Astrocyte of the spinal cord (primary cell): Measurements from ENCODE around the gene IFI44L.

Experiments
- DNase-seq: peaks from one replicate; pipeline ENCODE4 v3.0.0; 2011; ENCODE audit warnings: low read depth, low spot score
- H3K4me3 ChIP-seq: 2 replicates; pipeline ENCODE4 v1.5.1; 2011; ENCODE audit warnings: low read depth, mild to moderate bottlenecking, low read length, moderate library complexity
- in situ Hi-C: cut with HindIII; loops from 2 replicates; pipeline ENCODE4 v1.10.0; 2017; ENCODE audit warnings: low sequenced_read_pairs
- TF ChIP-seq, protein P1 (sequence below): IDR thresholded peaks from 2 replicates; pipeline ENCODE4 v1.5.1; 2012; ENCODE audit warnings: low read depth, mild to moderate bottlenecking, low read length, inconsistent platforms

IFI44L gene

GRCh38 chr1:78627321-78627720 lies 7.1 kb downstream of the IFI44L start:
- H3K4me3 ChIP-seq = no peak overlapping the region
- TF ChIP-seq, protein P1, sequence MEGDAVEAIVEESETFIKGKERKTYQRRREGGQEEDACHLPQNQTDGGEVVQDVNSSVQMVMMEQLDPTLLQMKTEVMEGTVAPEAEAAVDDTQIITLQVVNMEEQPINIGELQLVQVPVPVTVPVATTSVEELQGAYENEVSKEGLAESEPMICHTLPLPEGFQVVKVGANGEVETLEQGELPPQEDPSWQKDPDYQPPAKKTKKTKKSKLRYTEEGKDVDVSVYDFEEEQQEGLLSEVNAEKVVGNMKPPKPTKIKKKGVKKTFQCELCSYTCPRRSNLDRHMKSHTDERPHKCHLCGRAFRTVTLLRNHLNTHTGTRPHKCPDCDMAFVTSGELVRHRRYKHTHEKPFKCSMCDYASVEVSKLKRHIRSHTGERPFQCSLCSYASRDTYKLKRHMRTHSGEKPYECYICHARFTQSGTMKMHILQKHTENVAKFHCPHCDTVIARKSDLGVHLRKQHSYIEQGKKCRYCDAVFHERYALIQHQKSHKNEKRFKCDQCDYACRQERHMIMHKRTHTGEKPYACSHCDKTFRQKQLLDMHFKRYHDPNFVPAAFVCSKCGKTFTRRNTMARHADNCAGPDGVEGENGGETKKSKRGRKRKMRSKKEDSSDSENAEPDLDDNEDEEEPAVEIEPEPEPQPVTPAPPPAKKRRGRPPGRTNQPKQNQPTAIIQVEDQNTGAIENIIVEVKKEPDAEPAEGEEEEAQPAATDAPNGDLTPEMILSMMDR = no peak
- no peak for DNase-seq
- in situ Hi-C loops = no loop called here

- no peak overlapping the region for H3K4me3 ChIP-seq
- TF ChIP-seq, protein P1 = no peak
- DNase-seq = no peak
- in situ Hi-C loops = no loop called here
These were observed 10.4 kb downstream of the IFI44L start for GRCh38 chr1:78630600-78630999.

- H3K4me3 ChIP-seq = no peak overlapping the region
- DNase-seq = no peak
- TF ChIP-seq, protein P1 = no peak
- in situ Hi-C loops = no loop called here
These were observed 13.0 kb downstream of the IFI44L start for GRCh38 chr1:78633209-78633608.

GRCh38 chr1:78640462-78640861 lies 20.2 kb downstream of the IFI44L start:
- DNase-seq = no peak
- in situ Hi-C loops = no loop called here
- no peak overlapping the region for H3K4me3 ChIP-seq
- TF ChIP-seq, protein P1 = no peak

DNA sequence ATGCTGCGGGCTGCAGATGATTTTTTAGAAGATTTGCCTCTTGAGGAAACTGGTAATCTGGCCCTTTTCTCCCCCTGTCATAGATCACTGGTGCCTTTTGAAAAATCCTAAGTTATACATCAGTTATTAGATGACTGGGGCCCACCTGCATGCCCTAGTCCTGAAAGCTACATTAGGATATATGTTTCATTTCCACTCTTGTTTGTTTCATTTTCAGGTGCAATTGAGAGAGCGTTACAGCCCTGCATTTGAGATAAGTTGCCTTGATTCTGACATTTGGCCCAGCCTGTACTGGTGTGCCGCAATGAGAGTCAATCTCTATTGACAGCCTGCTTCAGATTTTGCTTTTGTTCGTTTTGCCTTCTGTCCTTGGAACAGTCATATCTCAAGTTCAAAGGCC lies 21.3 kb downstream of the IFI44L start:
- DNase-seq = no peak
- TF ChIP-seq, protein P1 = no peak
- no peak overlapping the region for H3K4me3 ChIP-seq
- in situ Hi-C loops = no loop called here

DNA sequence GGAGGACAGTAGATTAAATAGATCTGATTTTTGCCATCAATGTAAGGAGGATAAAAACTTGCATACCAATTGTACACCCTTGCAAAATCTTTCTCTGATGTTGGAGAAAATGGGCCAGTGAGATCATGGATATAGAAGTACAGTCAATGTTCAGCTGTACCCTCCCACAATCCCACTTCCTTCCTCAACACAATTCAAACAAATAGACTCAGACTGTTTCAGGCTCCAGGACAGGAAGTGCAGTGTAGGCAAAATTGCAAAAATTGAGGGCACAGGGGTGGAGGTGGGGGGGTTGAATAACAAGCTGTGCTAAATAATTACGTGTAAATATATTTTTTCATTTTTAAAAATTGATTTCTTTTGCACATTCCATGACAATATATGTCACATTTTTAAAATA lies 25.5 kb downstream of the IFI44L start:
- DNase-seq = no peak
- H3K4me3 ChIP-seq = no peak overlapping the region
- TF ChIP-seq, protein P1 = no peak
- in situ Hi-C loops = no loop called here

GRCh38 chr1:78647238-78647637 lies 27.0 kb downstream of the IFI44L start:
- TF ChIP-seq, protein P1 = no peak
- no peak for DNase-seq
- H3K4me3 ChIP-seq = no peak overlapping the region
- in situ Hi-C loops = no loop called here
